ENCODE results near the gene OR8A1.
A peak's percentile ranks its signal among the peaks of the same experiment; 100 is the strongest.

OR8A1 gene

GRCh38 chr11:124569697-124570096, at the start of gene OR8A1:
OR8A1 (plus strand) TSS chr11:124569997; CDS start chr11:124570120, 123 bp downstream.
- no peak for DNase-seq

GRCh38 chr11:124520550-124520854, 49.3 kb upstream of the OR8A1 start:
- DNase-seq, result no peak

GRCh38 chr11:124533626-124534025, 36.2 kb upstream of the OR8A1 start:
- DNase-seq, result no peak

DNA sequence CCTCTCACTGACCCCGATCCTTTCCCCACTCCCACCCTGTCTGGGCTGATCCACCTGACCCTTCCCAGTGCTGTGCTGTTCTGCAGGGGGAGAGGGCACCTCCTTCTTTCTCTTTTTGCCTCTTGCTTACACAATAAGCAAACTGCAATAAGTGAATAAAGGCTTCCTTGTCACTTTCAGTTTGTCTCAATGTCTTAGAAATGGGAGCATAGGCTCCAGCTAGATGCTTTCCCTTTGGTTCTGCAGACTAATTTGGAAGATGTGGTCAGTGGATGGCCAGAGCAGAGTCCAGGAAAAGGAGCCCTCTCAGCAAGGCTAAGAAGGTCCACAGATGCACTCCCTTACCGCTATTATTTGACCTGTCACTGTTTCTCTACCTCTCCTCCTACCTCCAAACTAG, 35.7 kb upstream of the OR8A1 start:
- no peak for DNase-seq

GRCh38 chr11:124535552-124536232, 34.1 kb upstream of the OR8A1 start:
- DNase-seq, result no peak

DNA sequence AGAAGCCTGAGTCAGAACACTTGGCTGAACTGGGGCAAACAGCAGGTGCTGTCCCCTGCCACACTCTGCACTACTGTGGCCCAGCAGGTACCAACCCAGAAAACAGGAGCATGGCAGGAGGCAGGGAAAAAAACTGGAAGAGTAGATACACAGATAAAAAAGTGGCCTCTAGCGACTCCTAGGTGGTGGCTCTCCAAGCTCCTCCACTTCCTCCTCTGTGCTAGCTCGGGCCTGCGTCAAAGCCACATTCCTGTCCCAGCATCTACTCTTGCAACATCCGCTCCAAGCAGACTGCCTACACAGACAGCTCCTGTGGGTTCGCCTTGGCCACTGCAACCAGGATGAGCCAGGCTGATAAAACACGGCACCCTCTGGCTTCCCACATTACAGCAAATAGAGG, 33.3 kb upstream of the OR8A1 start:
- no peak for DNase-seq

DNA sequence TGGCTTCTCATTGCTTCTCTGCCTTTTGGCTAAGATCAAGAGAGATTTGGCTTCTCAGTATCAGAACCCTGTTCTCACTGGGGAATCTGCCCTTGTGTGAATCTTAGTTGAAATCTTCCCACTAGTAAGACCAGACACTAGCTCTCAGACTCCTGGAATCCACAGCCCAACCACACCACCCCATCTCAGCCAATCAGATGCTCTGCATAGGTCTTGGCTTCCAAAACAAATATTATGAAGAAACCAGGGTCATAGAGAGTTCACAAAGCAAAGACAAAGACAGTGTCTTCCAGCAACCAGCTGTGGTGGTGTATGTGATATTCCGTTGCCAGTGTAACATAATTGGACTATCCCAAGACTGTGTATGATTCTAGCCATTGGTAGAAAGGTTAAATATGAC, 31.8 kb upstream of the OR8A1 start:
- no peak for DNase-seq

- DNase-seq, result no peak
Observed at GRCh38 chr11:124541204-124541603, 28.6 kb upstream of the OR8A1 start.

DNA sequence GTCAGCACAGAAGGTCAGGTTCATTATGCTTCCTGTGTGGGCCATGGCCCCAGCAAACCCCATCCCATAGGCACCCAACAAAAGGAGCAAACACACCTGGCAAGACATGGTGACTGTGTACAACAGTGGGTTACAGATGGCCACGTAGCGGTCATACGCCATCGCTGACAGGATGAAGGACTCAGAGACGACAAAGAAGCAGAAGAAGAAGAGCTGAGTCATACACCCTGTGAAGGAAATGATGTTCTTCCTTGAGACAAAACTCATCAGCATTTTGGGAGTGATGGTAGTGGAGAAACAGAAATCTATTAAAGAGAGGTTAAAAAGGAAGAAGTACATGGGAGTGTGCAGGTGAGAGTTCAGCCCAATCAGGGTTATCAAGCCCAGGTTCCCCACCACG, 26.7 kb upstream of the OR8A1 start:
- no peak for DNase-seq

DNA sequence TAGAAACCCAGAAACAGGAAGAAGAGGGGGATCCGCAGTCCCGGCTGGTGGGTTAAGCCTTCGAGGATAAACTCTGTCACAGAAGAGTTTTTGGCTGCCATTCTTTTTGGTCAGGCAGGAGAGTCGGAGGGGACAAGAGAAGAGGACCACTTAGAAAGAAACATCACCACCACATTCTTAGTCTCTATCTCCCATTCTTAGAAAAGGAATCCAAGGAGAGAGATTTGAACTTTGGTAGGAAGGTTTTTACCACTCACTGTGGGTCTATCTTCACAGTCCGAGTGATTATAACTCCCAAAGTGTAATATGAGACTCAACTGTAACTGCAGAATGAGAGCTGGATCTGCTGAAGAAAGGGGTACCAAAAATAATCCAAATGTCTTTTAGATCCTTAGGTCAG, 26.2 kb upstream of the OR8A1 start, which contains the start of gene OR8B12:
Gene OR8B12 (minus strand): TSS at position 101 of the 400 bp plus-strand sequence. CDS start 0 bp downstream, at position 101.
- DNase-seq, result no peak

- no peak for DNase-seq
Observed at GRCh38 chr11:124551189-124551588, 18.6 kb upstream of the OR8A1 start.

GRCh38 chr11:124551987-124552386, 17.8 kb upstream of the OR8A1 start:
- DNase-seq, result no peak

GRCh38 chr11:124556828-124557227, 13.0 kb upstream of the OR8A1 start:
- no peak for DNase-seq

- DNase-seq, result no peak
Observed at GRCh38 chr11:124570160-124570559, 363 bp downstream of the OR8A1 start.

- DNase-seq, result no peak
Observed at GRCh38 chr11:124577716-124578427, 8.1 kb downstream of the OR8A1 start.

- no peak for DNase-seq
Observed at GRCh38 chr11:124578761-124579160, 9.0 kb downstream of the OR8A1 start.

DNA sequence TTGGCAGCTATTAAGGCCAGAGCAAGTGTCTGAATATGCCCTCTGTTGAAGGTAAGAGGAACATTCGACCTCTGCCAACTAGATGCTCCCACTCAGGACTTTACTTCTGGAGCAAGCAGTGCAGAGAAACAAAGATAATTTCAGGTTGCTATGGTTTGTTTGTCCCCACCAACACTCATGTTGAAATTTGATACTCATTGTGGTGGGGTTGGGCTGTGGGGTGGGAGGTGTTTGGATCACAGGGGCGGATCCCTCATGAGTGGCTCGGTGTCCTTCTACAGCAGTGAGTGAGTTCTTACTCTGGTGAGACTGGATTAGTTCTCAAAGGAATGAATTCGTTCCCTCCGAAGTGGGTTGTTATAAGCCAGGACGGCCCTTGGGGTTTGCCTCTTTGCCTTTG, 12.0 kb downstream of the OR8A1 start:
- DNase-seq, result no peak

DNA sequence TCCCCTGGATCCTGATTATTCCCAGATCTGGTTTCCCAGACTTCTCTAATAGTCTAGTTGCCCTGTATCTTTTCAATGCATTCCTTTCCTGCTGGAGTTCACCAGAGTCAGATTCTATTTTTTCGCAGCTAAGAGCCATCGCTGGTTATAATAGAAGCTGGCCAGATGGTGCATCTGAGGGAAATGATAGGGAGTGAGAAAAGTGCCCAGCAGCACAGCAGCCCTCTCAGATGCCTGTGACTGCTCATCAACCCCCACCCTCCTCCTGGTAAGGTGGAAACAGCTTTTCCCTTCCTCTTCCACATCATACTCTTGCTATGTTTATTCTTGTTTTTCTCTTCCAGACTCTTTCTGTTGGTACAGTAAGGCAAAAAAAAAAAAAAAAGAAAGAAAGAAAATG, 12.8 kb downstream of the OR8A1 start:
- no peak for DNase-seq

DNA sequence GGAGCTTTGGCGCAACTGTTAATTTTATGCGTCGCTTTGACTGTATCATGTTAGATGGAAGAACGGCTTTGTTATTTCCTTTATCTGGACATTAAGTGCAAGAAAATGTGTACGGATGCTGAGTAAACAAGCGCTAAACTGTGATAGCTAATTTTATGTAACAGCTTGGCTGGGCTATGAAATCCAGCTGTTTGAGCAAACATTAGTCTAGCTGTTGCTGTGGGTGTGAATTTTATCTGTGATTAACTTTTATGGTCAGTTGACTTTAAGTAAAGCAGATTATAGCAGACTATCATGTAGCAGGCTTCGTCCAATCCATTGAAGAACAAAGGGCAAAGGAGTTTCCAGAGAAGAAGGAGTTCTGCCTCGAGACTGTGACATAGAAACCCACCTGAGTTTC, 14.0 kb downstream of the OR8A1 start:
- DNase-seq, result no peak

DNA sequence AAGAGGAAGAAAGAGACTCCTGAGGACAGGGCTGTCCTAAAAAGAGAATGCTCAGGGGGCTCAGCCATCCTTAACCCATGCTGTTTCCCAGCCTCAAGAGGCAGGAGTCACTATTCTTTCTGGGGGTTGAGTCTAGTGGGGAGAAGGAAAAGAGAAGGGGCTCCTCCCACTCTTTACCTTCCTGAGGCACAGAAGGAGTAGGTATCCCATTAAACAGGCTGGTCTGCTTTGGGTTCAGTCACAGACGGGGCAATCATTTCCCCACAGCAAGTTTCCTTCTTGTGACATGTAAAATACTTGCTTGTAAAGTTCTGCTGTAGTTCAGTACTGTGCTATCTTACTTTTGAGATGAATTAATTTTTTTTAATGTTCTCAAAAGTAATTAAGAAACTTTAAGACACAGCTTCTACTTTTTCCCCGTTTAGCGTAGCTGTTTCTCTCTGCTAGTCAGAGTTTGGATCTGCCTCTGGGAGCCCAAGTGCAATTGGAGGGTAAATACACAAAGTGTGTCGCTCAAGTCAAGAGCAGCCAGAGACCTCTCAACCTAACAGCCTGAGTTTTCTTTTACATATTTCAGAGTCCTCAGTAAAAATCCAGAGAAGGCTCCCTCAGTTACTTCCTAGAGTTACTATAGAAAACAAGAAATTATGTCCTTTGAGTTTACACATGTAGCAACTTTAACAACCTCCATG, 15.0 kb downstream of the OR8A1 start:
- DNase-seq, result no peak

DNA sequence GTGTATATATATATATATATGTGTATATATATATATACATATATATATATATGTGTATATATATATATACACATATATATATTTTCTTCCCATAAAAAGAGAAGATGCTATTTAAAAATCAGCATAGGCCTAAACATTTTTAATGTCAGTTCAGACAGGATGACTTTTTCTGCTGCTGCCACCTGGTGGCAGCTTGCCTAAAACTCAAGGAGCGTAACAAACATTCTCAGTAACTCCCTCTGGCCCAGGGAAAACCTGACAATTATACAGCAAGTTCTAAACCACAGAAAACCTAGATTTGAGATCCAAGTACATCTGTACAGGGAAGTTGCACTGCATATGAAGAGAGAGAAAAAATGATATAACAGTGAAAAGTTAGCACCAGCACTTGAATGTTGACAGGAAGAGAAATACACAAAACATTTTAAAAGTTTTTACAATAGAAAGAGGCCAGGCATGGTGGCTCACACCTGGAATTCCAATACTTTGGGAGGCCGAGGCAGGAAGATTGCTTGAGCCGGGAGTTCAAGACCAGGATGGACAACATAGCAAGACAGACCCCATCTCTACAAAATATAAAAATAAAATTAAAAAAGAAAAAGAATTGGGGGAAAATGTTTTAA, 16.6 kb downstream of the OR8A1 start:
- peak; percentile 54 for DNase-seq

DNA sequence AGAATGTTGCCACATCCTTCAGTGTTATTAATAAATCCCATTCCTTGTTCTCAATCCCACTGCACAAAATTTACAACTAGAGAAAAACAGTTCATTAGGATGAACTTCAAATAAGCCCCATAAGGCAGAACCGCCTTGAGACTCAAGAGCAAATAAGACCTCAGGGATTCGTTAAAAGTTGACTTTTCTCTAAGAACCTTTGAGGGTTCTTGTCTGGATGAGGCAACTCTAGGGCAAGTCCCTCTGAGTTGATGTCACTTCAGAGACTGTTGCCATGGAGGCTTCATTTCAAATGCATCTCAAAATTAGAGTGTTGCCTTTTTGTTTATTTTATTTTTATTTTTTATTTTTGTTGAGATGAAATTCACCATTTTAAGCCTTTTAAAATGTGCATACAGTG, 21.6 kb downstream of the OR8A1 start:
- no peak for DNase-seq

- no peak for DNase-seq
Observed at GRCh38 chr11:124592627-124593026, 22.8 kb downstream of the OR8A1 start.

- DNase-seq, result no peak
Observed at GRCh38 chr11:124595302-124595701, 25.5 kb downstream of the OR8A1 start.

Measured in stimulated activated CD8-positive, alpha-beta memory T cell treated with anti-CD3 and anti-CD28 coated beads, Interleukin-4, amount 100 ng/mL, for 48 hours (primary cell).